Measurements from ENCODE around the gene LEKR1. TPM values are rescaled to one million over a fixed set of nuclear protein-coding genes. Genes with fewer than 3 reads are reported as not detected.

Gene LEKR1
- total RNA-seq, 1 donor from 2014 or later = 0.69 TPM

GRCh38 chr3:157083824-157084223 is 257.7 kb downstream of the LEKR1 start:
- DNase-seq = no peak

- DNase-seq = no peak
Observed at GRCh38 chr3:157086060-157086750, 260.1 kb downstream of the LEKR1 start.

GRCh38 chr3:157086775-157087174 is 260.6 kb downstream of the LEKR1 start:
- DNase-seq = no peak

GRCh38 chr3:157087373-157087772 is 261.2 kb downstream of the LEKR1 start:
- no peak for DNase-seq

GRCh38 chr3:157087780-157088600 is 261.8 kb downstream of the LEKR1 start:
- no peak for DNase-seq

- no peak for DNase-seq
Observed at GRCh38 chr3:157088601-157089454, 262.7 kb downstream of the LEKR1 start.

- DNase-seq = no peak
Observed at GRCh38 chr3:157089455-157090221, 263.5 kb downstream of the LEKR1 start.

- DNase-seq = no peak
Observed at GRCh38 chr3:157091083-157091833, 265.1 kb downstream of the LEKR1 start.

GRCh38 chr3:157092230-157092629 is 266.1 kb downstream of the LEKR1 start:
- DNase-seq = no peak

- DNase-seq = no peak
Observed at GRCh38 chr3:157093096-157093495, 266.9 kb downstream of the LEKR1 start.

- no peak for DNase-seq
Observed at GRCh38 chr3:157094301-157094700, 268.1 kb downstream of the LEKR1 start.

GRCh38 chr3:157094751-157095480 is 268.8 kb downstream of the LEKR1 start:
- no peak for DNase-seq

Small RNA genes lying within 50 kb of the gene (small RNA-seq; reads per million reads assigned to genes)
- gene KLF3P2 (ENCODE audit: low replicate concordance) = not detected

Other genes starting within 250 kb of the LEKR1 start
- 33.2 TPM for gene TIPARP, start 151.8 kb upstream of the LEKR1 start, total RNA-seq

All from skin of body (tissue), 3 donors.